C1 segment of cervical spinal cord (tissue), 14 donors: ENCODE measurements around the gene NUTM1.

Experiments
- DNase-seq, 14 donors: peaks; one replicate each; lab custom pipeline; 2025; lab: John Stamatoyannopoulos, UW

NUTM1 gene

GRCh38 chr15:34342737-34343575 lies at the start of gene NUTM1, which contains the start of gene NOP10:
NUTM1 (plus strand) TSS chr15:34343315; CDS start chr15:34343697, 382 bp downstream.
NOP10 (minus strand) TSS chr15:34343136; CDS start chr15:34343073, 63 bp downstream.
- peak; percentile 53 to 94 (median 88) for DNase-seq

- no peak for DNase-seq
Measured at GRCh38 chr15:34297059-34297458, 46.1 kb upstream of the NUTM1 start.

DNA sequence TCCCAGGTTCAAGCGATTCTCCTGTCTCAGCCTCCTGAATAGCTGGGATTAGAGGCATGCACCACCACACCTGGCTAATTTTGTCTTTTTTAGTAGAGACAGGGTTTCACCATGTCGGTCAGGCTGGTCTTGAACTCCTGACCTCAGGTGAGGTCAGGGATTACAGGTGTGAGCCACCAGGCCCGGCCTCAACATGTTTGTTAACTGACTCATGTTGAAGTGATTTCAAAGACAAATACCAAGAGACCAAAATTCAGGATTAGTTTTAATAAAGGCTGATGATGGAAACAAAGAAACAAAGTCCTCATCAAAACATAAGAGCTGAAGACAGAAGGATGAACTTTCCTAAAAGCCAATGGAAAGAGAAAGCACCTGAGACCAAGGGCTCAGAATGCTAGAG lies 42.1 kb upstream of the NUTM1 start:
- no peak for DNase-seq

DNA sequence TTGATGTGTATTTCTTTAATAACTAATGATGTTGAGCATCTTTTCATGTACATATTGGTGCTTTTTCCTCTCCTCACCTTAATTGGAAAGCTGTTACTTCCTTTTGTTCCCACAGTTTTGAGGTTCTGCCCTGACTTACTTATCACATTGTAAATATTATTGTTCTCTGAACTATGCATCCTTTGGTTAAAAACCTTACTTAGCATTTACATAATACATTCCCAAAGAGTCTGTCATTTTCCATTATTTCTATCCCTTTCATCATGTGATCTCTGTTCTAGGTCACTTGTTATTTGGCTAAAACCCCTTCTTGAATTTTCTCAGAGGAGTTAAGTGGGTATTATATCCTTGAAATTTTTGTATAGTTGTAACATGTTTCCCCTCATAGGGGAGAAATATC lies 38.5 kb upstream of the NUTM1 start:
- no peak for DNase-seq

DNA sequence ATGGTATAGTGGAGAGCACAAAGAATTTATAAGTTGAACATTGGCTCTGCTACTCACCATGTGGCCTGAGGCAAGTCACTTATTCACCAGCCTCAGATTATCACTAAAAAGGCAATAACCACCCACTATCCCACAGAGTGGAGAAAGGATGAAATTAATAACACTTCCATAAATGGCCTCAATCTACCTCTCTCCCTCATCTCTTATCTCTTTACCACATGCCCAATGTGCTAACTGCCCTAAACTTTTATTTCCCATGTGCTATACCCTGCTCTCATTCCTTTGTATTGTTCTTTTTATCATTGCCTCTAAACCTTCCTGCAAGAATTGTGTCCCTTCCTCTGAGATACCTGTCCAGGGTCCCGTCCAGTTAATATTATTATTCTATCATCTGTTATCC lies 31.6 kb upstream of the NUTM1 start:
- no peak for DNase-seq

- DNase-seq = no peak
Measured at GRCh38 chr15:34314491-34315490, 28.3 kb upstream of the NUTM1 start.

DNA sequence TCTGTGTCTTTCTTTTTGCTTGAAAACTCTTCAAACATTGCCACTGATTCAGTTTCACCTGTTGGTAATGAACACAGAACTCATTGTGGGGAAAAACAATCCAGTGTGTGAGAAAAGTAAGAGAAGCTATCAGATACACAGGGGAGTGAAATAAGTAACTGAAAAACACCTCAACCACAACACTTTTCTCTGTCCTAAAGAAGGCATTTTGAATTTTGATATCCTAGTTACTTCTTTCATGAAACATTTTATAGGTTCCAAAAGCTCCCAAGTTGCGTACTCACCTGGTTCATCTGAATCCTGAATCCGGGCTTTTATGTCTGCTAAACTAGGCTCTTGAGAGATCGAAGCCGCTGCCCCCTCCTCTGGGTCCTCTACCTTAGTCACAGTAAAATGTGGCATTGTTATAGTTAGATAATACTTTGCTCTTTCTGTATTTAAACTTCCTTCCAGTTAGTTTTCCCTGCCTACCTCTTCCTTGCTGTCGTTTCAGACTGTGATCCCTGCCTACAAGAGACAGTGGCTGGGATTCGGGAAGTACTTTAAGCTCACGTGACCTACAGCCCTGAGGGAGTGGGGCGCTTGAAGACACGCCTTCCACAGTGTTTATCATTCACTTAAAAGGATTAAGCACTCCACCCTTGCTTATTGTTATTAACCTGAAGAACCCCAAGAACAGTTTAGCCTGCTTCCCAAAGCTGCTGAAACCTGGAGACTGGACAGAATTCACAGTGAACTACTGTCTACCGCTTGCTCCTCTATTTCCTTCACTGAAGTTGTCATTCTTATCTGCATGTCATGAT lies 24.6 kb upstream of the NUTM1 start:
- peak in 6 of 14 donors; percentile 4 to 24 (median 14) for DNase-seq

DNA sequence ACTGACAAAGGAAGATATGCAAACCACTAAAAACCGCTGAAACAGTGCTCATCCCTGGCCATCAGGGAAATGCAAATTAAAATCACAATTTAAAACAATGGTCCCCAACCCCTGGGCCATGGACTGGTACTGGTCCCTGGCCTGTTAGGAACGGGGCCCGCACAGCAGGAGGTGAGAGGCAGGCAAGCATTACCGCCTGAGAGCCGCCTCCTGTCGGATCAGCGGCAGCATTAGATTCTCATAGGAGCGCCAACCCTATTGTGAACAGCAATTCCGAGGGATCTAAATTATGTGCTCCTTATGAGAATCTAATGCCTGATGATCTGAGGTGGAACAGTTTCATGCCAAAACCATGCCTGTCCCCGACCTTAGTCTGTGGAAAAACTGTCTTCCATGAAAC lies 19.9 kb upstream of the NUTM1 start:
- no peak for DNase-seq

GRCh38 chr15:34324933-34325332 lies 18.2 kb upstream of the NUTM1 start:
- no peak for DNase-seq

GRCh38 chr15:34325368-34325767 lies 17.7 kb upstream of the NUTM1 start:
- no peak for DNase-seq

GRCh38 chr15:34327906-34328305 lies 15.2 kb upstream of the NUTM1 start:
- no peak for DNase-seq

GRCh38 chr15:34329006-34329405 lies 14.1 kb upstream of the NUTM1 start:
- no peak for DNase-seq

DNA sequence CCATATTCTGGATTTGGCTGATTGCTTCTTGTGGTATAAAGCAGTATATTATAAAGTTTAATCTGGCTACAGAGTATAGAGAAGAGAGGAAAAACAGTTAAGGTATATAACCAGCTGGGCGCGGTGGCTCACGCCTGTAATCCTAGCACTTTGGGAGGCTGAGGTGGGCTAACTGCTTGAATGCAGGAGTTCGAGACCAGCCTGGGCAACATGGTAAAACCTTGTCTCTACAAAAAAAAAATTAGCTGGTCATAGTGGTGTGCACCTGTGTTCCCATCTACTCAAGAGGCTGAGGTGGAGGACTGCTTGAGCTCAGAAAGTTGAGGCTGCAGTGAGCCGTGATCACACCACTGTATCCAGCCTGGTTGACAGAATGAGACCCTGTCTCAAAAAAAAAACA lies 12.8 kb upstream of the NUTM1 start:
- DNase-seq = no peak

GRCh38 chr15:34331809-34332208 lies 11.3 kb upstream of the NUTM1 start:
- no peak for DNase-seq

DNA sequence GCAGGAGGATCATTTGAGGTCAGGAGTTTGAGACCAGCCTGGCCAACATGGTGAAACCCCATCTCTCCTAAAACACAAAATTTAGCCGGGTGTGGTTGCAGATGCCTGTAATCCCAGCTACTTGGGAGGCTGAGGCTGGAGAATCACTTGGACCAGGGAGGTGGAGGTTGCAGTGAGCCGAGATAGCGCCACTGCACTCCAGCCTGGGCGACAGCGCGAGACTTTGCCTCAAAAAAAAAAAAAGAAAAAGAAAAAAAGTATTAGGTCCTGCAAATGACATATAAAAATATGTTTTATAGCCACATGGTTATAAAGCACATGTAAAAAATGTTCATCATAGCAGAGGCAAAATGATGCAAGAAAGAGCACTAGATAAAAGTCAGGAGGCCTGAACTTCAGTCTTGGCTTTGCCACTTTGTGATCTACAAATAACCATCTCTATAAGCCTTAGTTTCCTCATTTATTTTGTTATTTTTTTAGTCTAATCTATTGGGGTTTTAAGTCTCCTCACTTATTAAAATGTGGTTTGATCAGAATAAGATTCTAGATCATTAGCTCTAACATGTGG lies 10.5 kb upstream of the NUTM1 start:
- no peak for DNase-seq

GRCh38 chr15:34334672-34335071 lies 8.4 kb upstream of the NUTM1 start:
- DNase-seq = no peak

GRCh38 chr15:34335176-34336032 lies 7.7 kb upstream of the NUTM1 start:
- DNase-seq = no peak

DNA sequence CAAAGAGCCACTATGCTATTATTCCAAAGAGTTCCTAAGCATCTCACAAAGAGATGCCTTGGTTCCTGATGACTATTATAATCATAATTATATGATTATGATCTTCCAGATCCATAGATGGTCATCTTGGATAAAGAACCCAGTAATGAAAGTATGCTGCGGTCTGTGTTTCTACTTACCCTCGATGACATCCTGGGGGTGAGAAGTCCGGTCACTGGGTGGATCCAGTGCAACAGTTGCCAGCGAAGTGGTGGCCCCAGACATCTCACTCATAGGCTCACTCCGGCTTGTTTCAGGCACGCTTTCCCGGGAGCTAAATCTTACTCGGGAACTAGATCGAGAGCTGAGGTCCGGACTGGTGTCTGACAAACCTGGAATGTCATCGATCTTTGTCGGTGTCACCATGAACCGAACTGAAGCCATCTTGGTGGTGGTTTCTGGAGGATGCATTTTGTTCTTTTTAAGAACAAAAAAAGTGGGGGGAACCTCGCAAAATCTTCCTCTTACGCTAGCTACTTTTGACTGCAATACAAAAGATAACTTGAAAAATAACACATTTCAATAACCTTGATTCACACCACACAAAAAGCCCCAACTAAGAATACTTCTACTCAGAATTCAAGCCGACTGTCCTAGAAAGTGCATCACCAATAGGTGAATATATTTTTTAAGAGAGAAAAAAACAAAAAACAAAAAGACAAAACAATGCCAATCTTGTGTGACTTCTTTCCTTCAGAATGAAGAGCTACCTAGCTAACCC lies 6.7 kb upstream of the NUTM1 start:
- DNase-seq = peak in 1 of 14 donors; percentile 10

GRCh38 chr15:34336991-34337556 lies 6.0 kb upstream of the NUTM1 start:
- DNase-seq = peak in 5 of 14 donors; percentile 48 to 71 (median 55)
